GM04504 (cell line): ENCODE data around the gene ELOVL1.
"Not testable (repeated sequence)": the region's sequence is repeated elsewhere in the genome, so short reads cannot be mapped to it uniquely, and the experiment has no call there.

Source experiments
- DNase-seq: peaks from one replicate; pipeline ENCODE4 v3.0.0-alpha.2; 2012; ENCODE audit warnings: low read depth

Gene ELOVL1

GRCh38 chr1:43367904-43368645, at the start of gene ELOVL1:
Gene ELOVL1, minus strand, starts transcription at chr1:43368011. Its CDS starts 2,402 bp downstream, at chr1:43365609.
- peak; percentile 71 for DNase-seq

- no peak for DNase-seq
Observed at GRCh38 chr1:43415901-43416300, 48.1 kb upstream of the ELOVL1 start.

GRCh38 chr1:43414634-43415223, 46.9 kb upstream of the ELOVL1 start:
- no peak for DNase-seq

- DNase-seq = not testable (repeated sequence)
Observed at GRCh38 chr1:43413426-43413825, 45.6 kb upstream of the ELOVL1 start.

- no peak for DNase-seq
Observed at GRCh38 chr1:43410571-43410970, 42.8 kb upstream of the ELOVL1 start.

GRCh38 chr1:43405876-43406234, 38.0 kb upstream of the ELOVL1 start:
- DNase-seq = no peak

GRCh38 chr1:43405219-43405875, 37.5 kb upstream of the ELOVL1 start:
- no peak for DNase-seq

- no peak for DNase-seq
Observed at GRCh38 chr1:43404353-43404752, 36.5 kb upstream of the ELOVL1 start.

GRCh38 chr1:43402089-43402865, 34.5 kb upstream of the ELOVL1 start:
- DNase-seq = no peak

- not testable (repeated sequence) for DNase-seq
Observed at GRCh38 chr1:43400441-43400840, 32.6 kb upstream of the ELOVL1 start.

- no peak for DNase-seq
Observed at GRCh38 chr1:43398227-43398626, 30.4 kb upstream of the ELOVL1 start.

GRCh38 chr1:43396059-43396458, 28.2 kb upstream of the ELOVL1 start:
- DNase-seq = no peak

GRCh38 chr1:43395523-43395922, 27.7 kb upstream of the ELOVL1 start:
- no peak for DNase-seq

- no peak for DNase-seq
Observed at GRCh38 chr1:43392702-43393101, 24.9 kb upstream of the ELOVL1 start.

GRCh38 chr1:43389326-43390313, 21.8 kb upstream of the ELOVL1 start, which contains the start of the genes MED8 and SZT2:
Gene MED8, minus strand, starts transcription at chr1:43389800. Its CDS starts 36 bp downstream, at chr1:43389764.
Gene SZT2, plus strand, starts transcription at chr1:43389899. Its CDS starts 70 bp downstream, at chr1:43389969.
- DNase-seq = peak; percentile 87

GRCh38 chr1:43388613-43389012, 20.8 kb upstream of the ELOVL1 start:
- DNase-seq = no peak

GRCh38 chr1:43387976-43388599, 20.3 kb upstream of the ELOVL1 start:
- DNase-seq = no peak

GRCh38 chr1:43386676-43387075, 18.9 kb upstream of the ELOVL1 start:
- DNase-seq = no peak

- DNase-seq = no peak
Observed at GRCh38 chr1:43383449-43383848, 15.6 kb upstream of the ELOVL1 start.

GRCh38 chr1:43382027-43382779, 14.4 kb upstream of the ELOVL1 start:
- no peak for DNase-seq
